Gastrocnemius medialis (tissue), 4 donors: Measurements from ENCODE around the gene PRRC2C.

Experiments
- CTCF ChIP-seq, 5 experiments: fragments of 450-650 bp in 3 of 5; fragments of 200-600 bp in 2 of 5; sonication (generic) in 2 of 5; IDR thresholded peaks in 4 of 5; conservative IDR thresholded peaks in 1 of 5; 1 replicate in 4 of 5; 2 replicates in 1 of 5; pipeline ENCODE4 v1.5.1; 2016 to 2019; ENCODE audit warnings: antibody characterized with exemption in 5 of 5, mild to moderate bottlenecking in 3 of 5, moderate library complexity in 3 of 5
- POLR2A ChIP-seq, 2 donors: fragments of 450-650 bp; IDR thresholded peaks; one replicate each; pipeline ENCODE4 v1.6.1; 2017; ENCODE audit warnings: antibody characterized with exemption in 2 of 2, mild to moderate bottlenecking in 2 of 2, moderate library complexity in 2 of 2

- no peak for TF ChIP-seq CTCF (IDR thresholded peaks at IDR 0.05 in 4 of 5, conservative IDR thresholded peaks at IDR 0.05 in 1 of 5)
- no peak for TF ChIP-seq POLR2A (IDR thresholded peaks at IDR 0.05)
These were observed 3.0 kb downstream of the PRRC2C start for GRCh38 chr1:171488190-171488929.
